GM18867 (cell line): ENCODE results near the gene ATP4B.

Experiments used
- ATAC-seq: cut with Tn5 transposase; IDR thresholded peaks from one replicate; pipeline ENCODE4 v1.9.1; 2021; ENCODE audit warnings: mild to moderate bottlenecking, moderate library complexity; ENCODE audit not compliant: unreplicated experiment

The ATP4B gene

GRCh38 chr13:113608967-113609533, 48.9 kb downstream of the ATP4B start:
- no peak for ATAC-seq

GRCh38 chr13:113607889-113608635, 49.9 kb downstream of the ATP4B start:
- no peak for ATAC-seq

- no peak for ATAC-seq
These were observed 50.7 kb downstream of the ATP4B start for GRCh38 chr13:113607056-113607888.

GRCh38 chr13:113605866-113606438, 52.0 kb downstream of the ATP4B start:
- ATAC-seq: no peak

GRCh38 chr13:113605461-113605860, 52.5 kb downstream of the ATP4B start:
- ATAC-seq: no peak

- ATAC-seq: no peak
These were observed 53.8 kb downstream of the ATP4B start for GRCh38 chr13:113604186-113604585.

- no peak for ATAC-seq
These were observed 54.8 kb downstream of the ATP4B start for GRCh38 chr13:113603116-113603710.

GRCh38 chr13:113602291-113602988, 55.6 kb downstream of the ATP4B start:
- no peak for ATAC-seq

- no peak for ATAC-seq
These were observed 56.6 kb downstream of the ATP4B start for GRCh38 chr13:113601166-113602070.

GRCh38 chr13:113599391-113599790, 58.6 kb downstream of the ATP4B start:
- ATAC-seq: no peak
